PFSK-1 (cell line): ENCODE data around the gene VAV3.

Source experiments
- TAF1 ChIP-seq: IDR thresholded peaks from 2 replicates; pipeline ENCODE4 v1.6.1; 2012; ENCODE audit warnings: low read length, control low read depth, borderline replicate concordance; ENCODE audit not compliant: insufficient read depth
- TF ChIP-seq, protein P1 (sequence below), 2 experiments: IDR thresholded peaks; 2 replicates each; pipeline versions ENCODE4 v1.6.1 to v1.8.0; 2011 to 2012; ENCODE audit warnings: low read depth in 2 of 2, low read length in 2 of 2, control low read depth in 1 of 2, inconsistent platforms in 1 of 2, mild to moderate bottlenecking in 1 of 2, moderate library complexity in 1 of 2; ENCODE audit not compliant: insufficient read depth in 1 of 2

DNA sequence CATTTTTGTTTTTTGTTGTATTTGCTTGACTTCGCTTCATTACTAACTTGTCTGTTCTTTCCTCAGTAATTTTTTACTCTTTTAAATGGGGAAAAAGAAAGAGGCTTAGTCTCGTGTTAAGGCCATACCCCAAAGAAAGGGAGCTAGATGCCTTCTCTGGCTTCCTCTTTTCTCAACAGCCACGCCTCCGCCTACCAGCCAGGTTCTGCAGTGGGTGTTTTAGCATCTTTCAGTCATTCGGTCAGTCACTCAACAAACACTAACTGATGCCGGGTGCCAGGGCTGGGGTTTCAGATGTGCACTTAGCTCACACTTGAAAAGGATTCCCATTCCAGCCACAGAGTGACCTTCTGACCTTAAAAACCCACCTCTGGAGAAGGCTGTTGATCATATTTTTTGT, 46.3 kb upstream of the VAV3 start:
- TF ChIP-seq, protein P1, sequence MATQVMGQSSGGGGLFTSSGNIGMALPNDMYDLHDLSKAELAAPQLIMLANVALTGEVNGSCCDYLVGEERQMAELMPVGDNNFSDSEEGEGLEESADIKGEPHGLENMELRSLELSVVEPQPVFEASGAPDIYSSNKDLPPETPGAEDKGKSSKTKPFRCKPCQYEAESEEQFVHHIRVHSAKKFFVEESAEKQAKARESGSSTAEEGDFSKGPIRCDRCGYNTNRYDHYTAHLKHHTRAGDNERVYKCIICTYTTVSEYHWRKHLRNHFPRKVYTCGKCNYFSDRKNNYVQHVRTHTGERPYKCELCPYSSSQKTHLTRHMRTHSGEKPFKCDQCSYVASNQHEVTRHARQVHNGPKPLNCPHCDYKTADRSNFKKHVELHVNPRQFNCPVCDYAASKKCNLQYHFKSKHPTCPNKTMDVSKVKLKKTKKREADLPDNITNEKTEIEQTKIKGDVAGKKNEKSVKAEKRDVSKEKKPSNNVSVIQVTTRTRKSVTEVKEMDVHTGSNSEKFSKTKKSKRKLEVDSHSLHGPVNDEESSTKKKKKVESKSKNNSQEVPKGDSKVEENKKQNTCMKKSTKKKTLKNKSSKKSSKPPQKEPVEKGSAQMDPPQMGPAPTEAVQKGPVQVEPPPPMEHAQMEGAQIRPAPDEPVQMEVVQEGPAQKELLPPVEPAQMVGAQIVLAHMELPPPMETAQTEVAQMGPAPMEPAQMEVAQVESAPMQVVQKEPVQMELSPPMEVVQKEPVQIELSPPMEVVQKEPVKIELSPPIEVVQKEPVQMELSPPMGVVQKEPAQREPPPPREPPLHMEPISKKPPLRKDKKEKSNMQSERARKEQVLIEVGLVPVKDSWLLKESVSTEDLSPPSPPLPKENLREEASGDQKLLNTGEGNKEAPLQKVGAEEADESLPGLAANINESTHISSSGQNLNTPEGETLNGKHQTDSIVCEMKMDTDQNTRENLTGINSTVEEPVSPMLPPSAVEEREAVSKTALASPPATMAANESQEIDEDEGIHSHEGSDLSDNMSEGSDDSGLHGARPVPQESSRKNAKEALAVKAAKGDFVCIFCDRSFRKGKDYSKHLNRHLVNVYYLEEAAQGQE (IDR thresholded peaks at IDR 0.05; ENCODE audit: insufficient read depth in 1 of 2, low read depth in 2 of 2, low read length in 2 of 2) = no peak
- TF ChIP-seq TAF1 = no peak
